Esophagus mucosa (tissue), 1 donor: ENCODE data around the gene PLOD3. TPM values are rescaled to one million over a fixed set of nuclear protein-coding genes. Genes with fewer than 3 reads are reported as not detected.
"Not testable (repeated sequence)": the region's sequence is repeated elsewhere in the genome, so short reads cannot be mapped to it uniquely, and the experiment has no call there.

Experiments used
- ATAC-seq: fragments of 200-7000 bp; cut with Tn5 transposase; one replicate; pipeline ENCODE4 v1.9.1; 2020
- total RNA-seq: library from RNA; stranded (reverse); gene quantifications from one replicate; pipeline ENCODE4 v1.2.4, GENCODE V29; 2023
- donor health status: DM: yes; HTN: yes; CAD: no.

The PLOD3 gene
- total RNA-seq, 1 donor from 2014 or later = 10.6 TPM

- ATAC-seq = no peak
Observed at GRCh38 chr7:101212014-101212413, 5.4 kb downstream of the PLOD3 start.

GRCh38 chr7:101211501-101211900, 5.9 kb downstream of the PLOD3 start:
- no peak for ATAC-seq

- no peak for ATAC-seq
Observed at GRCh38 chr7:101210143-101210542, 7.2 kb downstream of the PLOD3 start.

GRCh38 chr7:101208794-101209193, 8.6 kb downstream of the PLOD3 start:
- ATAC-seq = no peak

GRCh38 chr7:101207459-101207858, 9.9 kb downstream of the PLOD3 start:
- no peak for ATAC-seq

GRCh38 chr7:101206665-101207042, 10.7 kb downstream of the PLOD3 start:
- no peak for ATAC-seq

- ATAC-seq = peak; percentile 6
Observed at GRCh38 chr7:101205901-101206664, 11.3 kb downstream of the PLOD3 start.

GRCh38 chr7:101203740-101204738, 13.3 kb downstream of the PLOD3 start:
- ATAC-seq = not testable (repeated sequence)

- no peak for ATAC-seq
Observed at GRCh38 chr7:101202603-101202918, 14.8 kb downstream of the PLOD3 start.

- peak; percentile 40 for ATAC-seq
Observed at GRCh38 chr7:101201695-101202602, 15.4 kb downstream of the PLOD3 start.

GRCh38 chr7:101200862-101201599, 16.4 kb downstream of the PLOD3 start, which contains the start of gene MOGAT3:
Gene MOGAT3 (minus strand): TSS chr7:101201036. CDS start chr7:101200854, 182 bp downstream.
- ATAC-seq = no peak

GRCh38 chr7:101200504-101200861, 16.9 kb downstream of the PLOD3 start:
- ATAC-seq = no peak

GRCh38 chr7:101199522-101199921, 17.9 kb downstream of the PLOD3 start:
- not testable (repeated sequence) for ATAC-seq

- no peak for ATAC-seq
Observed at GRCh38 chr7:101198476-101198875, 18.9 kb downstream of the PLOD3 start.

GRCh38 chr7:101197991-101198390, 19.4 kb downstream of the PLOD3 start:
- no peak for ATAC-seq

GRCh38 chr7:101195884-101196283, 21.5 kb downstream of the PLOD3 start:
- no peak for ATAC-seq

GRCh38 chr7:101189109-101189508, 28.3 kb downstream of the PLOD3 start:
- no peak for ATAC-seq

GRCh38 chr7:101186844-101187428, 30.4 kb downstream of the PLOD3 start:
- ATAC-seq = no peak

- ATAC-seq = no peak
Observed at GRCh38 chr7:101186194-101186593, 31.2 kb downstream of the PLOD3 start.

GRCh38 chr7:101185258-101185839, 32.0 kb downstream of the PLOD3 start:
- no peak for ATAC-seq
